HEK293 (cell line): Measurements from ENCODE around the gene FRMD8.

ENCODE experiments used
- GLIS1 ChIP-seq: fragments of 450-650 bp; formaldehyde crosslinking; IDR thresholded peaks from 2 replicates; pipeline ENCODE4 v1.5.1; 2016; ENCODE audit warnings: missing biosample characterization, missing genetic modification characterization
- GLIS2 ChIP-seq: fragments of 450-650 bp; formaldehyde crosslinking; IDR thresholded peaks from 2 replicates; pipeline ENCODE4 v1.5.1; 2016; ENCODE audit warnings: missing biosample characterization, missing genetic modification characterization
- KLF16 ChIP-seq: fragments of 450-650 bp; formaldehyde crosslinking; IDR thresholded peaks from 2 replicates; pipeline ENCODE4 v1.5.1; 2017; ENCODE audit warnings: missing biosample characterization, missing genetic modification characterization
- KLF8 ChIP-seq: fragments of 450-650 bp; formaldehyde crosslinking; IDR thresholded peaks from 2 replicates; pipeline ENCODE4 v1.5.1; 2016; ENCODE audit warnings: missing biosample characterization, missing genetic modification characterization
- PRDM10 ChIP-seq: fragments of 450-650 bp; formaldehyde crosslinking; IDR thresholded peaks from 2 replicates; pipeline ENCODE4 v1.5.1; 2016; ENCODE audit warnings: missing biosample characterization, missing genetic modification characterization
- PRDM4 ChIP-seq: fragments of 450-650 bp; formaldehyde crosslinking; IDR thresholded peaks from 2 replicates; pipeline ENCODE4 v1.5.1; 2017; ENCODE audit warnings: missing biosample characterization, missing genetic modification characterization
- SP7 ChIP-seq: fragments of 450-650 bp; formaldehyde crosslinking; IDR thresholded peaks from 2 replicates; pipeline ENCODE4 v1.5.1; 2016; ENCODE audit warnings: missing biosample characterization, missing genetic modification characterization
- TCF7L2 ChIP-seq: IDR thresholded peaks from 2 replicates; pipeline ENCODE4 v1.6.1; 2011; ENCODE audit warnings: low read depth, mild to moderate bottlenecking, inconsistent platforms, low read length, moderate library complexity, borderline replicate concordance
- TSHZ1 ChIP-seq: fragments of 450-650 bp; formaldehyde crosslinking; IDR thresholded peaks from 2 replicates; pipeline ENCODE4 v1.5.1; 2016; ENCODE audit warnings: missing biosample characterization, missing genetic modification characterization, borderline replicate concordance
- YY1 ChIP-seq: fragments of 450-650 bp; formaldehyde crosslinking; IDR thresholded peaks from 2 replicates; pipeline ENCODE4 v1.5.1; 2018; ENCODE audit warnings: missing biosample characterization, missing genetic modification characterization
- ZBTB49 ChIP-seq: fragments of 450-650 bp; formaldehyde crosslinking; IDR thresholded peaks from 2 replicates; pipeline ENCODE4 v1.5.1; 2016; ENCODE audit warnings: missing biosample characterization, missing genetic modification characterization, low read depth
- ZBTB7A ChIP-seq: fragments of 450-650 bp; formaldehyde crosslinking; IDR thresholded peaks from 2 replicates; pipeline ENCODE4 v1.5.1; 2016; ENCODE audit warnings: low read depth, missing biosample characterization, missing genetic modification characterization
- ZNF280D ChIP-seq: fragments of 450-650 bp; formaldehyde crosslinking; IDR thresholded peaks from 2 replicates; pipeline ENCODE4 v1.5.1; 2016; ENCODE audit warnings: missing biosample characterization, missing genetic modification characterization
- ZNF324 ChIP-seq: fragments of 450-650 bp; formaldehyde crosslinking; IDR thresholded peaks from 2 replicates; pipeline ENCODE4 v1.5.1; 2016; ENCODE audit warnings: missing biosample characterization, missing genetic modification characterization
- ZNF350 ChIP-seq: fragments of 450-650 bp; formaldehyde crosslinking; IDR thresholded peaks from 2 replicates; pipeline ENCODE4 v1.5.0; 2017; ENCODE audit warnings: missing biosample characterization, mild to moderate bottlenecking, missing genetic modification characterization
- ZNF571 ChIP-seq: fragments of 450-650 bp; formaldehyde crosslinking; IDR thresholded peaks from 2 replicates; pipeline ENCODE4 v1.5.0; 2017; ENCODE audit warnings: missing biosample characterization, missing genetic modification characterization
- ZNF623 ChIP-seq: fragments of 450-650 bp; formaldehyde crosslinking; IDR thresholded peaks from 2 replicates; pipeline ENCODE4 v1.5.1; 2016; ENCODE audit warnings: missing biosample characterization, missing genetic modification characterization
- ZNF692 ChIP-seq: fragments of 450-650 bp; formaldehyde crosslinking; IDR thresholded peaks from 2 replicates; pipeline ENCODE4 v1.5.1; 2016; ENCODE audit warnings: missing biosample characterization, missing genetic modification characterization
- ZNF837 ChIP-seq: fragments of 450-650 bp; formaldehyde crosslinking; IDR thresholded peaks from 2 replicates; pipeline ENCODE4 v1.5.1; 2016; ENCODE audit warnings: missing biosample characterization, missing genetic modification characterization
- ZSCAN16 ChIP-seq: fragments of 450-650 bp; formaldehyde crosslinking; IDR thresholded peaks from 2 replicates; pipeline ENCODE4 v1.5.1; 2016; ENCODE audit warnings: missing biosample characterization, missing genetic modification characterization

FRMD8 gene

GRCh38 chr11:65382033-65382803 is 4.2 kb upstream of the FRMD8 start, which contains the start of gene SLC25A45 (continued):
- no peak; the same call in 1 of the 2 replicates for TF ChIP-seq TSHZ1
- TF ChIP-seq ZBTB49: no peak
- TF ChIP-seq YY1 (tag by site-specific recombination): peak; percentile 88
- no peak for TF ChIP-seq PRDM4 (tag by site-specific recombination)
- 0 out of 2 replicates have a peak, but pooled peaks have one; percentile 12 for TF ChIP-seq ZNF623 (tag by site-specific recombination)
- TF ChIP-seq GLIS2 (tag by site-specific recombination): peak; percentile 100
- TF ChIP-seq ZNF571 (tag by site-specific recombination): no peak
- TF ChIP-seq ZNF350 (tag by site-specific recombination): no peak
- TF ChIP-seq KLF8: peak; percentile 87; the same call in 1 of the 2 replicates
- TF ChIP-seq ZBTB7A (tag by site-specific recombination): no peak
- no peak for TF ChIP-seq ZSCAN16 (tag by site-specific recombination)
- TF ChIP-seq GLIS1 (tag by site-specific recombination): peak; percentile 94
- peak; percentile 42 for TF ChIP-seq KLF16
- TF ChIP-seq PRDM10 (tag by site-specific recombination): peak; percentile 95
- TF ChIP-seq ZNF324 (tag by site-specific recombination): no peak; the same call in 1 of the 2 replicates
- TF ChIP-seq ZNF837: no peak
- peak; percentile 84 for TF ChIP-seq SP7 (tag by site-specific recombination)
- no peak for TF ChIP-seq ZNF280D (tag by site-specific recombination)
- TF ChIP-seq TCF7L2: no peak
- peak; percentile 91 for TF ChIP-seq ZNF692 (tag by site-specific recombination)
